Measurements from ENCODE around the gene CCDC14.

DNA sequence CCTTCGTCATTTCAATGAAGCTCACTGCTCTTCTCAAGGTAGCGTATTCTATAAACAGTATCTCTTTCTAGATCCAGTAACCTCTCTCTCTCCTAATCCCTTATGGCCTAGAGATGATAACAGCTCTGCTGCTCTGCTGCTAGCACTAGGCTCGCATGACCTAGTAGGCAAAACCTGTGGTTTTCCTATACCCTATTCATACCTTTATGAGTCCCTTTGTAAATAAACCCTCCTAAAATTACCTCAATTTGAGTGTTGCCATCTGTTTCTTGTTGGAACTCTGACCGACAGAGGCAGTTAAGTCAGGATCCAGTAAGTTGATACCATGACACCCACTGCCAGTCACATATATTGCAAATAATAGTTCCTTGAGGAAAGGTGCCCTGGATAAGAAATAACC, 7.3 kb downstream of the CCDC14 start:
- TF ChIP-seq POLR2A (IDR thresholded peaks at IDR 0.05) = no peak
- TF ChIP-seq, protein P1, sequence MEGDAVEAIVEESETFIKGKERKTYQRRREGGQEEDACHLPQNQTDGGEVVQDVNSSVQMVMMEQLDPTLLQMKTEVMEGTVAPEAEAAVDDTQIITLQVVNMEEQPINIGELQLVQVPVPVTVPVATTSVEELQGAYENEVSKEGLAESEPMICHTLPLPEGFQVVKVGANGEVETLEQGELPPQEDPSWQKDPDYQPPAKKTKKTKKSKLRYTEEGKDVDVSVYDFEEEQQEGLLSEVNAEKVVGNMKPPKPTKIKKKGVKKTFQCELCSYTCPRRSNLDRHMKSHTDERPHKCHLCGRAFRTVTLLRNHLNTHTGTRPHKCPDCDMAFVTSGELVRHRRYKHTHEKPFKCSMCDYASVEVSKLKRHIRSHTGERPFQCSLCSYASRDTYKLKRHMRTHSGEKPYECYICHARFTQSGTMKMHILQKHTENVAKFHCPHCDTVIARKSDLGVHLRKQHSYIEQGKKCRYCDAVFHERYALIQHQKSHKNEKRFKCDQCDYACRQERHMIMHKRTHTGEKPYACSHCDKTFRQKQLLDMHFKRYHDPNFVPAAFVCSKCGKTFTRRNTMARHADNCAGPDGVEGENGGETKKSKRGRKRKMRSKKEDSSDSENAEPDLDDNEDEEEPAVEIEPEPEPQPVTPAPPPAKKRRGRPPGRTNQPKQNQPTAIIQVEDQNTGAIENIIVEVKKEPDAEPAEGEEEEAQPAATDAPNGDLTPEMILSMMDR (IDR thresholded peaks at IDR 0.05 in 4 of 5, conservative IDR thresholded peaks at IDR 0.05 in 1 of 5) = no peak

All from gastrocnemius medialis (tissue), 4 donors.